GM13977 (cell line): ENCODE measurements around the gene DIAPH2.

Experiments
- DNase-seq: peaks from one replicate; pipeline ENCODE4 v3.0.0; 2012; ENCODE audit warnings: low spot score
- in situ Hi-C: fragments of 300-500 bp; cut with MboI; formaldehyde crosslinking; loops from one replicate; pipeline ENCODE4 v1.12.0; 2022; ENCODE audit warnings: low sequenced_read_pairs, low pct_unique_long_range_greater_than_20kb, mixed read lengths, inconsistent platforms; ENCODE audit not compliant: unreplicated experiment
- TF ChIP-seq, protein P1 (sequence below): IDR thresholded peaks from 2 replicates; pipeline ENCODE4 v1.5.1; 2012; ENCODE audit warnings: mild to moderate bottlenecking, control low read depth; ENCODE audit not compliant: insufficient read depth; ENCODE audit errors: extremely low read depth, missing control alignments

The DIAPH2 gene

GRCh38 chrX:97167333-97167732, 482.7 kb downstream of the DIAPH2 start:
- in situ Hi-C loops: no loop called here
- TF ChIP-seq, protein P1, sequence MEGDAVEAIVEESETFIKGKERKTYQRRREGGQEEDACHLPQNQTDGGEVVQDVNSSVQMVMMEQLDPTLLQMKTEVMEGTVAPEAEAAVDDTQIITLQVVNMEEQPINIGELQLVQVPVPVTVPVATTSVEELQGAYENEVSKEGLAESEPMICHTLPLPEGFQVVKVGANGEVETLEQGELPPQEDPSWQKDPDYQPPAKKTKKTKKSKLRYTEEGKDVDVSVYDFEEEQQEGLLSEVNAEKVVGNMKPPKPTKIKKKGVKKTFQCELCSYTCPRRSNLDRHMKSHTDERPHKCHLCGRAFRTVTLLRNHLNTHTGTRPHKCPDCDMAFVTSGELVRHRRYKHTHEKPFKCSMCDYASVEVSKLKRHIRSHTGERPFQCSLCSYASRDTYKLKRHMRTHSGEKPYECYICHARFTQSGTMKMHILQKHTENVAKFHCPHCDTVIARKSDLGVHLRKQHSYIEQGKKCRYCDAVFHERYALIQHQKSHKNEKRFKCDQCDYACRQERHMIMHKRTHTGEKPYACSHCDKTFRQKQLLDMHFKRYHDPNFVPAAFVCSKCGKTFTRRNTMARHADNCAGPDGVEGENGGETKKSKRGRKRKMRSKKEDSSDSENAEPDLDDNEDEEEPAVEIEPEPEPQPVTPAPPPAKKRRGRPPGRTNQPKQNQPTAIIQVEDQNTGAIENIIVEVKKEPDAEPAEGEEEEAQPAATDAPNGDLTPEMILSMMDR: no peak

GRCh38 chrX:97168646-97169045, 484.0 kb downstream of the DIAPH2 start:
- in situ Hi-C loops: no loop called here
- TF ChIP-seq, protein P1: no peak
- no peak for DNase-seq

More at GRCh38 chrX:97167333-97167732, 482.7 kb downstream of the DIAPH2 start:
- DNase-seq: no peak

- TF ChIP-seq, protein P1: no peak
- in situ Hi-C loops: no loop called here
Measured at GRCh38 chrX:97175147-97175546, 490.5 kb downstream of the DIAPH2 start.

DNA sequence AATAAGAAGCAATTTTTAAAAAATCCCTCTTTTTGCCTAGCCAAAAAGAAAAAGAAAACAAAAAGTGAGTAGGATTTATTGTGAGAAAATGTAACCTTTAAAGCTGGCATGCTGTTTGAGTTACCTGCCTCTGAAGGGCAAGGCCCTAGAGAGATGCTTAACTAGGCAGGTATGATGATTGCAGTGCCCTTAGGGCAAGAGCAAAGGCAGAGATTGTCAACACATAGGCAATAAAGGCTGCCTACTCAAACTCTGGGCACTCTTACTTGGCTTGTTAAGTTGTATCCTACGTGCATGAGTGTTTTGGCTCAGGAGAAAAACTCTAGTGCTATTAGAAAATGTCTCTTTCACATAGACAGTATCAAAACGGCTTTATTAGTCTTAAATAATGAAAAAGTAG, 505.0 kb downstream of the DIAPH2 start:
- no peak for DNase-seq
- in situ Hi-C loops: no loop called here
- TF ChIP-seq, protein P1: no peak

More at GRCh38 chrX:97175147-97175546, 490.5 kb downstream of the DIAPH2 start:
- no peak for DNase-seq

DNA sequence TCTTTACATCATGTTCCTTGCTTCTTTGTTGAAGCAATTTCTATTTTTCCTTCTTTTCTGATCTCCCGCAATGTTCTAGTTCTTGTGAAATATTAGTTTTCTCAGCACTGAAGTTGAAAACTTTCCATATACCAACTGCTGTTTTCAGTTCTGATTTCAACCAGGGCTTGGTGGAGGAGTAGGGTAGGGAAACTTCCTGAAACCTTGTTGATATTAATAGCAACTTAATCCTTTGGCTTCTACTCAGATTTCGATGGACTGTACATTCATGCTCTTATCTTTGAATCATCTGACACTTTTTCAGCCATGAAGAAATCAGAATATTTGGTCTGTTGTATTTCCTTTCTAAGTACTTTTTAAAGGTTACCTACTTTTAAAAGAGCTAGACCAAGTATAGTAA, 514.9 kb downstream of the DIAPH2 start:
- in situ Hi-C loops: no loop called here
- TF ChIP-seq, protein P1: no peak
- DNase-seq: no peak

DNA sequence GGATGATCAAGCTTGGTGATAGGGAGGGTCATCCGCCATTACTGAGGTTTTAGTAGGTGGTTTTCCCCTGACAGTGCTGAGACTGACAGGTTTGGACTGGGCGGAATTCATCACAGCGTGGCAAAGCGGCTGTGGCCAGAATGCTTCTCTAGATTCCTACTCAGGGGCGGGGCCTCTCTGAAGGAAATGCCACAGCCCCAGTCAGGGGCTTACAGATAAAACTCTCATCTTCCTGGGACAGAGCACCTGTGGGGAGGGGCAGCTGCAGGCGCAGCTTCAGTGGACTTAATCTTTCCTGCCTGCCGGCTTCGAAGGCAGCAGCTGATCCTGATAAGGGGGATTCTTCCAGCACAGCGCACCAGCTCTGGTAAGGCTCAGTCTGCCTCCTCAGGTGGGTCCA, 515.8 kb downstream of the DIAPH2 start:
- in situ Hi-C loops: no loop called here
- TF ChIP-seq, protein P1: no peak

DNA sequence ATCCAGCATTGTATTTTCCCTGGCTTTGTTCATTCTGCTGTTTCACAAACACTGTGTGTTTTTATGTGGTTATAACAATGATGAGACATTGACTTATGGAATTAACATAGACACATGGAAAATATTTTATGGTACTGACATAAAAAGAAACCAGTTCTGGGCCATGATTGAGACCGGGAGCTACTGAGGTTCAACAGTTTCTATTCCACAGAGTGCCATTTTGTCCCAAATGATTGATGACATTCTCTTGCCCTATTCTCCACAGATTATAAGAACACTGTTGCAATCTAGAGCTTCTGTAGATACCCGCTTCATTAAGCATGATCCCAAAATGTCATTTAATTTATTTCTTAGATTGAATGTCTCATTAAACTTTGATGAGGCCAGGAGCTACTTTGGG, 525.9 kb downstream of the DIAPH2 start:
- TF ChIP-seq, protein P1: no peak
- in situ Hi-C loops: no loop called here
- no peak for DNase-seq

More for the DNA sequence above, 515.8 kb downstream of the DIAPH2 start:
- DNase-seq: no peak
